ENCODE measurements around the gene ERBB2. TPM values are rescaled to one million over a fixed set of nuclear protein-coding genes. Genes with fewer than 3 reads are reported as not detected.

Gene ERBB2
- total and polyA plus RNA-seq, 2 of the 8 experiments (the other 6 are each of a cell fraction or from before 2014, with no cell fraction given): 183 to 394 TPM

DNA sequence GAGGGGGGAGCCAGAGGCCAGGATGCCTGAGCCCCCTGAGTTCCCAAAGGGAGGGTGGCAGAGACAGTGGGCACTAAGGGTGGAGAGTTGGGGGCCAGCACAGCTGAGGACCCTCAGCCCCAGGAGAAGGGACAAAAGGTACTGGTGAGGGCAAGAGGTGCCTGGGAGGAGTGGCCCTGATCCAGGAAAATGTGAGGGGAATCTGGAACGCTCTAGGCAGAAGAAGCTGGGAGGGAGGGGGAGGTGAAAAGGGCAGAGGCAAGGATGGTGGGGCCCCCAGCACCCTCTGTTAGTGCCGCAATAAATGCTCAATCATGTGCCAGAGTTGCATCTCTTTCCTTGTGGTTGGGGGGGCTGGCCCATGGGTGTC lies 33.6 kb upstream of the ERBB2 start (continued):
- no peak for TF ChIP-seq TEAD4 (IDR thresholded peaks at IDR 0.05; ENCODE audit: low read depth, low read length)
